ENCODE results near the gene CCR7. TPM values are rescaled to one million over a fixed set of nuclear protein-coding genes. Genes with fewer than 3 reads are reported as not detected.

CCR7 gene
- total and polyA plus RNA-seq, 2 experiments from 2014 or later = not detected

DNA sequence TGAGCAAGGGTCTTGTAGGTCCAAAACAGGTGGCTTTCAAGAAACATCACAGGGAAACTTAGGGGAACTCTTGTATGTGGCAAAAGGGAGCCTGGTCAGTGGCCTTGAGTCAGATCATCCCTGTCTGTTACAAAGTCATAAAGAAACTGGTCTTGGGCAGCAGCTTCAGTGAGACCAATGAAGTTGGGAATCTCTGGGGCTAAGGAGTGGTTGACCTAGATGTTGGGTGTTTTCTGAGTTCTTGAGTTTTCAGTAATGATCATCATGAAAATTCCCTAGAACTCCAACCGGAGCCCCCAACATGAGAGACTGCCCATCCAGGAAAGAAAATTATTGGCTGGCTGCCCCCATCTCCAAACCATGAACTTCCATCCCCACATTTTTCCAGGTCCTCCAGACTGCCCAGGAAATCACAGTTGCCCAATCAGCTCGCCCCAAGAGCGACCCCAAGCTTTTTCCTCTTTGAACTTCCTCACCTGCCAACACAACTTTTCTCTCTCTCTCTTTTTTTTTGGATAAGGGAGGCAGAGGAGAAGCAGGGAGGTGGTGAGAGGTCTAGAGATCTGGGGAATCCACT lies 3.9 kb downstream of the CCR7 start:
- Histone ChIP-seq H3K4me1 (ENCODE audit: low read depth) (peaks cover 23% of the 10 kb centered on the region), H3K36me3 (no peaks in the 10 kb centered on the region), H3K4me3 (no peak overlapping the region), H3K27ac (no peak overlapping the region), H3K27me3 (no peaks in the 10 kb centered on the region), H3K9me3 (ENCODE audit: low read depth) (no peaks in the 10 kb centered on the region)
- DNase-seq (ENCODE audit: low read depth in 1 of 2, low spot score in 1 of 2) = no peak
- TF ChIP-seq, protein P1, sequence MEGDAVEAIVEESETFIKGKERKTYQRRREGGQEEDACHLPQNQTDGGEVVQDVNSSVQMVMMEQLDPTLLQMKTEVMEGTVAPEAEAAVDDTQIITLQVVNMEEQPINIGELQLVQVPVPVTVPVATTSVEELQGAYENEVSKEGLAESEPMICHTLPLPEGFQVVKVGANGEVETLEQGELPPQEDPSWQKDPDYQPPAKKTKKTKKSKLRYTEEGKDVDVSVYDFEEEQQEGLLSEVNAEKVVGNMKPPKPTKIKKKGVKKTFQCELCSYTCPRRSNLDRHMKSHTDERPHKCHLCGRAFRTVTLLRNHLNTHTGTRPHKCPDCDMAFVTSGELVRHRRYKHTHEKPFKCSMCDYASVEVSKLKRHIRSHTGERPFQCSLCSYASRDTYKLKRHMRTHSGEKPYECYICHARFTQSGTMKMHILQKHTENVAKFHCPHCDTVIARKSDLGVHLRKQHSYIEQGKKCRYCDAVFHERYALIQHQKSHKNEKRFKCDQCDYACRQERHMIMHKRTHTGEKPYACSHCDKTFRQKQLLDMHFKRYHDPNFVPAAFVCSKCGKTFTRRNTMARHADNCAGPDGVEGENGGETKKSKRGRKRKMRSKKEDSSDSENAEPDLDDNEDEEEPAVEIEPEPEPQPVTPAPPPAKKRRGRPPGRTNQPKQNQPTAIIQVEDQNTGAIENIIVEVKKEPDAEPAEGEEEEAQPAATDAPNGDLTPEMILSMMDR (IDR thresholded peaks at IDR 0.05; ENCODE audit: low read depth, low read length) = no peak

DNA sequence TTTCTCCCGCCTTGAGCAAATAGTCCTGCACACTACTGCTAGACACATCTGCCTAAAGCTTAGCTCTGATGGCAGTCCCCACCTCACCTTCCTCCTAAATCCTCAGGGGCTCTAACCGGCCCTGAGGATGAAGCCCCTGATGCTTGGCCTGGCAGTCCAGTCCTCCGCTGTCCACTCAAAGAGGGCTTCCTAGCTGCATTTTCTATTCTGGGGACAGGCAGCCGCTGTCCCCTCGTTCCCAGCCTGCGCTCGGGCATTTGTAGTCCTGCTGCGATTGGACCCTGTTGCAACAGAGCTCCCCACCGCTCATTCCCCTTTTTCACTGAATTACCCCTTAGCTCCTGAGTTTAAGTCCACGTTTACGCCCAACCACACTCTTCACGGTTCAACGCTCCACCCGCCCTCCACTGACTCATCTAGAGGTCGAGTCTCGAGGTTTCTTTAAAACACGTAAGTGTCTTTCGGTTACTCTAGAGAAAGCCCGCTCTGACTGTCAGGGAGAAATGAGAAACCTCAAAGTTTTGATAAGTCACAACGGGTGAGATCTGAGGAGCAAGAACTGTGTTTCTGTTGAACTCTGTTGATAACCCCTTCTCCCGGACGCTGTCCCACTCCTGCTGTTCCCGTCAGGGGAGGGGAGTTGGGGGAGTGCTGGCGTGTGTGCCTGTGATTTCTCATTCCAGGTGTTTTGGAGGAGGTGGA lies 4.5 kb downstream of the CCR7 start:
- Histone ChIP-seq H3K27me3 (no peaks in the 10 kb centered on the region), H3K27ac (peak overlapping the region; percentile 59), H3K4me3 (no peak overlapping the region), H3K9me3 (ENCODE audit: low read depth) (no peaks in the 10 kb centered on the region), H3K36me3 (no peaks in the 10 kb centered on the region), H3K4me1 (ENCODE audit: low read depth) (peaks cover 23% of the 10 kb centered on the region)
- TF ChIP-seq, protein P1 (IDR thresholded peaks at IDR 0.05; ENCODE audit: low read depth, low read length) = no peak
- peak in 1 of 2 donors; percentile 77 for DNase-seq (ENCODE audit: low read depth in 1 of 2, low spot score in 1 of 2)

DNA sequence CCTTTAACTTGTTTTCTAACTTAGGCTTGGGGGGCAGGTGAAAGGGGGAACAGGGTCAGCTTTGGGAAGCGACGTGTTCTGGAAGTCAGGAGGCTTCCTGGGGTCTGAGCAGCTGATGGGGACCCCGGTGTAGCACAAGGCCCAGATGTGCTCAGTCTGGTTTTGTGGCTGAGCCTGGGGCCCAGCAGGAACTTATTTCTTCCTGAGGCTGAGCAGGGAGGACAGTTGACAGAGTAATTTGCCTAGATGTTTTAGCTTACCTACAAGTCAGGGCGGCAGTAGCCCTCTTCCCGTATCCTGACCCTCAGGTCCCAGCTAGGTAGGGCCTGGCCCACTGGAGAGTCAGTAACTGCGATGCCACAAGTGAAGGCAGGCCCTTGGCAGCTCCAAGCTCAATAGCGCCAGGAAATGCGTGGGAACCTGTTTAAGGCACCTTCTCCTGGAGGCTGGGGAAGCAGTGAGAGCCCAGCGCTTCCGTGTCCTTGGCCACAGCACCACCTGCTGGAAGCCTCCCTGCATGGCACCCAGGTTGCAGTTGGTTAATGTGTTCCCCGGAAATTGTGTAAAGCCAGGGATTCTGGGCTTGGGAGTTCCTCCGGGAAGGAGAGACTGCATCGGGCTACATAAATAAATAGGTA lies 5.2 kb downstream of the CCR7 start:
- Histone ChIP-seq H3K27ac (peak overlapping the region; percentile 54), H3K4me1 (ENCODE audit: low read depth) (peaks cover 23% of the 10 kb centered on the region), H3K9me3 (ENCODE audit: low read depth) (no peaks in the 10 kb centered on the region), H3K36me3 (no peaks in the 10 kb centered on the region), H3K4me3 (no peak overlapping the region), H3K27me3 (no peaks in the 10 kb centered on the region)
- TF ChIP-seq, protein P1 (IDR thresholded peaks at IDR 0.05; ENCODE audit: low read depth, low read length) = peak; percentile 99
- peak; percentile 91 to 97 for DNase-seq (ENCODE audit: low read depth in 1 of 2, low spot score in 1 of 2)

DNA sequence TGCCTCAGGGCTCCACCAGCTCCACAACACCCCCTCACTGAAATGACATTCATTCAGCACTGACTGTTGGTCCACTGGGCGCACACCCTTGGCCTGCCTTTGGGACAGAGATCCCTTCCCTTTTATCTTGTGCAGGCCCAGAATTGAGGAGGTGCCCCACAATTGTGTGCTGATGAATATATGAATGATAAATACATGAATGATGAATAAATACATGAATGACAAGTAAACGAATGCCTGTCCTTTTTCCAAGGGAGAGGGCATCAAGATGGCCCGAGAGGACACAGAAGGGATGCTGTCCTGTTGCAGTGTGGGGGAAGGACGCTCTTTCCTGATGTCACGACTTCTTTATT lies 5.7 kb downstream of the CCR7 start:
- Histone ChIP-seq H3K4me1 (ENCODE audit: low read depth) (peaks cover 25% of the 10 kb centered on the region), H3K27ac (no peak overlapping the region), H3K36me3 (no peaks in the 10 kb centered on the region), H3K27me3 (no peaks in the 10 kb centered on the region), H3K9me3 (ENCODE audit: low read depth) (no peaks in the 10 kb centered on the region), H3K4me3 (no peak overlapping the region)
- no peak for DNase-seq (ENCODE audit: low read depth in 1 of 2, low spot score in 1 of 2)
- TF ChIP-seq, protein P1 (IDR thresholded peaks at IDR 0.05; ENCODE audit: low read depth, low read length) = no peak

DNA sequence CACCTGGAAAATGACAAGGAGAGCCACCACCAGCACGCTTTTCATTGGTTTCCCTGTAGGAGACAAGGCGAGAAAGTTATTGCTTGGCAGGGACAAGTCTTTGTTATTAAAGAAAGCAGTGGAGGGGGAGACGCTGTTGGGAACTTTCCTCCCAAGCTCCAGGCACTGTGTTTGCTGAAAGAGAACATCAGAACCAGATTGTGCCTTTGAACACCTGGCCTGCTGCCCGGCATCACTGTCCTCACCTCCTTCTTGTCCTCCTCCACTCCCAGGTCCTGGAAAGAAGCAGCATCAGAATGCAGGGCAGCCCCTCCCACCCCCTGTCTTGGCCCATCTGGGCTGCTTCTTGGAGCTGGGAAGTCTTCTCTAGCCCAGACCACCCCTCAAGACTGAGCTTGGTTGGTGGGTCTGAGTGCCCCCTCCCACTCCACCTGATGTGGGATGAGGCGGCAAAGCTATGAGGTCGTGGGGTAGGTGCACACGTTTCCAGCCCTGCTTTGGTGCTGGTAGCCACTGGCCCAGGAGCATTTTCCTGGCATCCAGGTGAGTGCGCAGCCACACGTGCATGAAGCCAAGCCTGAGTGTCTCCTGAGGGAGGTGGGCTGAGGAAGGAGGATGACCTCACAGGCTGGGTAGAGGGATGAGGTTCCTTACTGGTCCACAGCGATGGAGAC lies 6.2 kb downstream of the CCR7 start:
- TF ChIP-seq, protein P1 (IDR thresholded peaks at IDR 0.05; ENCODE audit: low read depth, low read length) = no peak
- Histone ChIP-seq H3K9me3 (ENCODE audit: low read depth) (no peaks in the 10 kb centered on the region), H3K4me3 (no peak overlapping the region), H3K27ac (no peak overlapping the region), H3K27me3 (no peaks in the 10 kb centered on the region), H3K4me1 (ENCODE audit: low read depth) (peaks cover 30% of the 10 kb centered on the region), H3K36me3 (no peaks in the 10 kb centered on the region)
- DNase-seq (ENCODE audit: low read depth in 1 of 2, low spot score in 1 of 2) = peak in 1 of 2 donors; percentile 53
